HS-27A (cell line): Measurements from ENCODE around the gene MEX3B.
"Not testable (repeated sequence)": the region's sequence is repeated elsewhere in the genome, so short reads cannot be mapped to it uniquely, and the experiment has no call there.

ENCODE experiments used
- DNase-seq: peaks from one replicate; pipeline ENCODE4 v3.0.0-alpha.2; 2012; ENCODE audit warnings: low read depth, missing footprints

Gene MEX3B

DNA sequence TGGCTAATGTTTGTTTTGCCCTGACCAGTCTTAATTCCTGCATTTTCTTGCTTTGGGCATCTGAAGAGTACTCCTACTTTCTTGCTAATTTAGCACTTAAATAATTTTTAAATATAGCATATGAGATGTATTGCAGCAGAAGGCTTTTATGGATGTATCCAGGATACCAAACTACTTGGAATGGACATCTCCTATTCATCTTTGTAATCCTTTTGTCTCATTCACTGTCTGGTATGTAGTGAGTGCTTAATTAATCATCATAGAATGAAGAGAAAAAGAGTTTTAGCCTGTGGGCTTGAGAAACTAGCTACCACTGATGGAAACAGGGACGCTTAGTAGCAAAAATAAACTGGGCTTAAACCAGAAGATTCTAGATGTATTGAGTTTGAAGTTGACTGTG is 40.6 kb downstream of the MEX3B start:
- DNase-seq: no peak

DNA sequence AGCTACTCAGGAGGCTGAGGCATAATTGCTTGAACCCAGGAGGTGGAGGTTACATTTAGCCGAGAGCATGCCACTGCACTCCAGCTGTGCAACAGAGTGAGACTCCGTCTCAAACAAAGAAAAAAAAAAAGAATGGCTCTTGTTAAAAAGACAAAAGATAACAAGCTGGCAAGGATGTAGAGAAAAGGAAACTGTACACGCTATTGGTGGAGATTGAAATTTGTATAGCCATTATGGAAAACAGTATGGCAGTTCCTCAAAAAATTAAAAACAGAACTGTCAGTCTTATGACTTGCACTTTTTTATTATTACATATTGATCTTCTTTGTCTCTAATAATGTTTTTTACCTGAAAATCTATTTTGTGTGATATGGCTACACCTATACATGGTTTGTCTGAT is 41.9 kb downstream of the MEX3B start:
- DNase-seq: no peak

DNA sequence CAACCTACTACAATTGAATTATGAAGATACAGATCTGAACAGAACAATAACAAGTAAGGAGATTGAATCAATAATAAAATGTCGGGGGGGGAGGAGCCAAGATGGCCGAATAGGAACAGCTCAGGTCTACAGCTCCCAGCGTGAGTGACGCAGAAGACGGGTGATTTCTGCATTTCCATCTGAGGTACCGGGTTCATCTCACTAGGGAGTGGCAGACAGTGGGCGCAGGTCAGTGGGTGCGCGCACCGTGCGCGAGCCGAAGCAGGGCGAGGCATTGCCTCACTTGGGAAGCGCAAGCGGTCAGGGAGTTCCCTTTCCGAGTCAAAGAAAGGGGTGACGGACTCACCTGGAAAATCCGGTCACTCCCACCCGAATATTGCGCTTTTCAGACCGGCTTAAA is 50.7 kb downstream of the MEX3B start:
- DNase-seq: not testable (repeated sequence)

DNA sequence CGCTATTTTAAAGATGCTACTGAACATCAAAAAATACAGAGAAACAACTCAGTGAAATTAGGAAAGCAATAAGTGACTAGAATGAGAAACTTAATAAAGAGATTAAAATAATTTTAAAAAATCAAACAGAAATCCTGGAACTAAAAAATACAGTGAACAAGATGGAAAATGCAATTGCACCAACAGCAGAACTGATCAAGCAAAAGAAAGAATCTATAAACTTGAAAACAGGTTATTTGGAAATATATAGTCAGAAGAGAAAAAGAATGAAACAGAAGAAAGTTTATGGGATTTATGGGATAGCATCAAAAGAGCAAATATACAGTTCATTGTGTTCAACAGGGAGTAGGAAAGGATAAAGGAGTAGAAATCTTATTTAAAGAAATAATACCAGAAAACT is 53.3 kb downstream of the MEX3B start:
- DNase-seq: no peak
